CD4-positive, alpha-beta T cell treated with Interleukin-10 for 1 hour (primary cell): ENCODE results near the gene CYP46A1.

Experiments used
- DNase-seq: peaks from one replicate; pipeline ENCODE4 v3.0.0-alpha.2; 2020

Gene CYP46A1

DNA sequence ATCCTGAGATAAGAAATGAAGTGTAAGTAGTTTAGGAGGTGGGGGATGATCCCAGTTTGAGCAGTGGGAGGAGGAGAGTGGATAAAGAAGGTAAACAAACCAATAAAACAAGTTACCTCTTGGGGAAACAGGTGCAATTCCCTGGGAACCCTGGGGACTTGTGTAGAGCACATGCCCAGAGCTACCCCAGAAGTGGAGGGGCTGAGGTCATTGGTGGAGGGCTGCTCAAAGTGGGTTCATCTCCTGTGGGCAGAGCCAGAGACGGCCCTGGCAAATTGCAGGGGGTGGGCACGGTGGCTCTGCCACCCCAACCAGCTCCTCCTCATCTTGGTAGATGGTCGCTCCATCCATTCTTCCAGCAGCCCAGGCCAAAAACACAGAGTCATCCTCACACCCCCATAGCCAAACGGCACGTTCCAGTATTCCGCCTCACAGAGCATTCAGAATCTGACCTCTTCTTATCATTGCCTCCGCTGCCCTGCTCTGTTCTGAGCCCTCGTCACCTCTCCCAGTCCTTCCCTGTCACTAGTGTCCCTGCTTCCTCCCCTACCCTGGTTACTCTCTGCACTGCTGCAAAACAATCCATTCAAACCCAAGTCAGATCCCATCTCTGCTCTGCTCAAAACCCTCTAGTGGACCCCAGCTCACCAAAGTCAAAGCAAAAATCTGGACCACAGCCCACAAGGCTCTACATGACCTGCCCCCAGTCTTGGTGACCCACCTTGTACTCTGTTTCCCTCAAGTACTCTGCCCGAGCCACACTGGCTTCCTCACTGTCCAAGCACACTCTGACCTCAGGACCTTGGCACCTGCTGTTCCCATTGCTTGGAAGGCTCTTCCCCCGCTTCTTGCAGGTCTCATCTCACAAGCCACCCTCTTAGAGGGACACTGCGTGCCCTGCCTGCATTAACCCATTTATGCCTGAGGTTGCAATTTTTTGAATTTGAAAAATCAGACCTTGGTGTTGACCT lies 5.5 kb downstream of the CYP46A1 start:
- no peak for DNase-seq

DNA sequence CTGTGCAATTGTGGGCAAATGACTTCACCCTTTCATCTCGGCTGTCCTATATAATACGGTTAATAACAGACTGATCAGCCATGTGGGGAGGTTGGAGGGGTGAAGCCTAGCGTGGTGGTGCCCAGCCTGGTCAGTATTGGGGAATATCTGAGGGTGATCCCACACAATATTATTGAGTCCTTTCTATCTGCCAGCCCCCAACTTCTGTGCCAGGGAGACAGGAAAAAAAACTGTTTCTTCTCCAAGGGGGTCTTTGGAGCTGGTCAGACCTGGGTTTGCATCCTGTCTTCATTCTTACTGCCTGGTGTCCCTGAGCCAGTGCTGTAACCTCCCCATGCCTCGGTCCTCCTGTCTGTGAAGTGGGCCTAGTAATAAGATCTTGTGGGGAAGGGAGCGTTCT lies 6.5 kb downstream of the CYP46A1 start:
- DNase-seq: no peak

DNA sequence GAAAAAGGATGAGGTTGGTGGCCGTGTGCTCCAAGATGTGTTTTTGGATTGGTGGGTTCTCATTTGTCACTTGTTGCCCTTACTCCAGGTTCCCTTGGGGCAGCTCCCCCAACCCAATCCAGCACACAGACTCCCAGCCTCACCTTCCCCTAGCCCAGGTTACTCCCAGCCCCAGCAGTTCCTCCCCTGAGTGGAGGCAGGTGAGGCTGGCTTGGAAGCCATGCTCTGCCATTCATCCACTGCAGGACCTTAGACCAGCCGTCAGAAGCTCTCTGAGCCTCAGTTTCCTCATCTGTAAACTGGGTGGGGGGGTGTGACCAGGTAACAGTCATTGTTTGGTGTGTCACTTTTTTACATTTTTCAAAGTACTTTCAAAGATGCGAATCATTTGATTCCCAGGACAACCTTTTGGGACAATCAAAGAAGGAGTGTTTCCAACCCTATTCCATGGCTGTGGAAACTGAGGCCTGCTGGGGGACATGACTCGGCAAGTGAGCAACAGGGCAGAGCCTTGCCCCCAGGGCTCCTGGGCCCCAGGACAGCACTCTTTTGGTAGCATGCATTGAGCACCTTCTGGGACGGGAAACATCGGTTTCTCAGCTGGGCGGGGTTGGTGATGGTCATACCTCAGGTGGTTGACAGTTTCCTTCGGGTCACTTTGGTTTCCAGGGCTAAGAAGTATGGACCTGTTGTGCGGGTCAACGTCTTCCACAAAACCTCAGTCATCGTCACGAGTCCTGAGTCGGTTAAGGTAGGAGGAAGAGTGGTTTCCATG lies 7.2 kb downstream of the CYP46A1 start:
- DNase-seq: no peak

DNA sequence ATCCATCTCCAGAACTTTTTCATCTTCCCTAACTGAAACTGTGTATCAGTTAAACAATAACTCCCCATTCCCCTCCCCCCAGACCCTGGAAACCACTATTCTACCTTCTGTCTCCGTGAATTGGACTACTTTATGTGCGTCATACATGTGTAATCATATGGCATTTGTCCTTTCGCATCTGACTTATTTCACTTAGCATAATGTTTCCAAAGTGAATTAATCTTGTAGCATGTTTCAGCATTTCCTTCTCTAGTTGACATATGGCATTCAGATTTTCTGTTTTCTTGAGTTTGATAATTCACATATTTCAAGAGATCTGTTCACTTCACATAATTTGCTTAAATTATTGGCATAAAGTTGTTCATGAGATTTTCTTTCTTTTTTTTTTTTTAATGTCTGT lies 9.8 kb downstream of the CYP46A1 start:
- DNase-seq: no peak

DNA sequence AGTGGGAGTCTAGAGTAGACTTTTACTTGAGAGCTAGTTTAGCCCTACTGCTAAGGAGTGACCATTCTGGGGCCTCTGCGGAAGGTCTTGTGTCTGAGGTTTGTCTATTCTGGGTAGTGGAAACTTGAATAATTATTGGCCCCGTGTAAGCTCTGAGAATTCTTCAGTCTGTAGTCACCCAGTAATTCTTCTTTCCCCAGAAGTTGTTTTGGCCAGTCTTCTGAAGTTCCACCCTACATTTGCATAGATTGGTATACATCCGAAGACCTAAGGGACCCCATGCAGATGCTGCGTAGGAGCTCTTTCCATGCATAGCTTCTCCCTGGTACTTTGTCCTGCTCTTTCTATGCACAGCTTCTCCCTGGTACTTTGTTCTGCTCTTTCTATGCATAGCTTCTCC lies 12.8 kb downstream of the CYP46A1 start:
- DNase-seq: no peak

DNA sequence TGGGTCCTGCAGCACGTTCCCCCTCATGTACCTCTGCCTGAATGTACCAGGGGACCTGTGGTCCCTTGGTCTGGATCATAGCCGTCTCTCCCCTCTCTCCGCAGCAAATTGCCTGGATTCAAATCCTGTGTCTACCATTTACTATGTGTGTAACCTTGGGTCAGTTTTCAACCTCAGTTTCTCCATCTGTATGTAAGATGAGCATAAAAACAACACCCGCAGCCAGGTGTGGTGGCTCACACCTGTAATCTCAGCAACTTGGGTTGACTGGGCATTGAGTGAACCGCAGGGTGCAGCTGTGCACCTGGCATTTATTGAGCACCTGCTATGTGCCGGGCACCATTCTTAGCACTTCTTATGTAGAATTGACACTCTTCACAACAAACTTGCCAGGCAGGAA lies 14.1 kb downstream of the CYP46A1 start:
- no peak for DNase-seq

DNA sequence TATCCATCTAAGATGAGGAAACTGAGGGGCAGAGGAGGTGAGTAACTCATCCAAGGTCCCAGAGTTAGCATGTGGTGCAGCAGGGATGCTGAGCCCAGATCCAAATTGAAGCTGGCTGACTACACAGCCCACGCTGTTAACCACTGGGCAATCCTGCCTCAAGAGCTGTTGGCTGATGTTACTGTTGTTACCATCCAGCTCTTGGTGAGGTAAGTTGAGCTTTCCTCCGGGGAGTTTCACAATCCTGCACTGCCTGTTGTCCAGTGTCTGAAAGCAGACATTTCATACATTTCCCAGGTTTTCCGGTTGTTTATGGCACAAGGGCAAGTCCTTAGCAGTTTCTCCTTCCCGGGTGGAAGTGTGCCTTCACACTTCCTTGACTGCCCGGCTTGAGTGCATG lies 14.5 kb downstream of the CYP46A1 start:
- no peak for DNase-seq

DNA sequence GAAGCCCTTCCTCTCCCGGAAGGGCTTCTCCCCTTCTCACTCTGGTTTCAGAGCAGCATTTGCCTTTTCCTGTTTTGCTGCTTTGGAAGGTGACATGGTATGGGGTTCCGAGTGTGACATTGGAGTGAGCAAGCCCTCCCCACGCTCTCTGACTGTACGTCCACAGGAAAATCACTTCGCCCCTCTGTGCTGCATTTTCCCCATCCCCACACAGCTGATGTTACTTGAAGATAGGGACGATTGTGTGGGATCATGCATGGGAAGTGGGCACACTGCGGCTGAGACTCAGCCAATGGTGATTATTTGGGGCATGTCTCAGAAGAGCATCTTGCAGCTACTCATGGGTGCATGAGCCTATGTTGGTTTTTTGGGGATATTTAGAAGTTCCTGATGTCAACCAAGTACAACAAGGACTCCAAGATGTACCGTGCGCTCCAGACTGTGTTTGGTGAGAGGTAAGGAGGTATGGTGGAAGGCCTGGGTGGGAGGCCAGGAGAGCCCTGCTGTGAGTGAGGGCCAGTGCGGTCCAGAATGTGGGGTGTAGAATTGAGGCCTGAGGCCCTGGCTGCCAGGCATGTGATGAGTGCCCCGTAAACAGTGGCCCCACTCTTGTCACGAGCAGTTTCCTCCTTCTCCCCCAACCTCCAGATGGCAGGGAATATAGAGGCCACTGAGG lies 15.1 kb downstream of the CYP46A1 start:
- DNase-seq: no peak

DNA sequence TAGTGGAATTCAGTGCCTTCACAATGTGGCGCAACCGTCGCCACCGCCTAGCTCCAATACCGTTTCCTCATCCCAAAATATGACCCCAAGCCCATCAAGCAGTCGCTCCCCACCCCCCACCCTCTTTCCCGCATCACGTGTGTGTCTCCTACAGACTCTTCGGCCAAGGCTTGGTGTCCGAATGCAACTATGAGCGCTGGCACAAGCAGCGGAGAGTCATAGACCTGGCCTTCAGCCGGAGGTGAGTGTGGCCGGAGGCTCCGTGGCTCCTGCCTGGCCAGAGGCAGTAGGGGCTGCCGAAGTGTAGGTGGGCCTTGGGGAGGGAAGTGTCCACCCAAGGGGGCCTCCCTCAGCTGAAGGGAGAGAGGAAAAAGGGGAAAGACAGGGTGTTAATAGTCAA lies 15.8 kb downstream of the CYP46A1 start:
- no peak for DNase-seq

DNA sequence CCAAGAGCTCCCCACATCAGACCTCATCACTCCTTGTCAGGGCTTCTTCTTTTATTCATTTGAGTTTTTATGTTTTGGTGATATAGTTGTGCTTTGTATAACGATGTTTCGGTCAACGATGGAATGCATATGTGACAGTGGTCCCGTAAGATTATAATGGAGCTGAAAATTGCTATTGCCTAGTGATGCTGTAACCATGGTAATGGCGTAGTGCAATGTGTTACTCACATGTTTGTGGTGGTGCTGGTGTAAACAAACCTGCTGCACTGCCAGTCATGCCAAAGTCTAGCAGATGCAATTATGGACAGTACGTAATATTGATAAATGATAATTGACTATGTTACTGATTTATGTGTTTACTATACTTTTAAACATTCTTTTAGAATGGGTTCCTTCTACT lies 16.3 kb downstream of the CYP46A1 start:
- DNase-seq: no peak

DNA sequence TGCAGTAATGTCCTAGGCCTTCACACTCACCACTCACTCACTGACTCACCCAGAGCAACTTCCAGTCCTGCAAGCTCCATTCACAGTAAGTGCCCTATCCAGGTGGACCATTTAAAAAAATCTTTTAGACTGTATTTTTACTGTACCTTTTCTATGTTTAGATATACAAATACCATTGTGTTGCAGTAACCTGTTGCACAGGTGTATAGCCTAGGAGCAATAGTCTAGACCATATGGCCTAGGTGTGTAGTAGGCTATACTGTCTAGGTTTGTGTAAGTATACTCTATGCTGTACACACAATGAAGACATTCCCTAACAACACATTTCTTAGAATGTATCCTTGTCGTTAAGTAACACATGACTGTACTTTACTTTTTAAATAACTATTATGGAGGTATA lies 17.2 kb downstream of the CYP46A1 start:
- DNase-seq: no peak

DNA sequence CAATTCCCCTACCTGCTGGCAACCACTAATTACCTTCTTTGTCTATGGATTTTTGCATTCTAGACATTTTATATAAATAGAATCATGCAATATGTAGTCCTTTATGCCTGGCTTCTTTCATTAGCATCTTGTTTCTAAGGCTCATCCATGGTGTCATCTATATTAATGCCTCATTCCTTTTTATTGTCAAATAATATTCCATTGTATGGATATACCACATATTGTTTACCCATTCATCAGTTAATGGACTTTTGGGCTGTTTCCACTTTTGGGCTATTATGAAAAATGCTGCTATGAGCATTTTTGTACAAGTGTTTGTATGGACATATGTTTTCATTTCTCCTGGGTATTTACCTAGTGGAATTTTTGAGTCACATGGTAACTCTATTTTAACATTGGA lies 18.0 kb downstream of the CYP46A1 start:
- DNase-seq: no peak

DNA sequence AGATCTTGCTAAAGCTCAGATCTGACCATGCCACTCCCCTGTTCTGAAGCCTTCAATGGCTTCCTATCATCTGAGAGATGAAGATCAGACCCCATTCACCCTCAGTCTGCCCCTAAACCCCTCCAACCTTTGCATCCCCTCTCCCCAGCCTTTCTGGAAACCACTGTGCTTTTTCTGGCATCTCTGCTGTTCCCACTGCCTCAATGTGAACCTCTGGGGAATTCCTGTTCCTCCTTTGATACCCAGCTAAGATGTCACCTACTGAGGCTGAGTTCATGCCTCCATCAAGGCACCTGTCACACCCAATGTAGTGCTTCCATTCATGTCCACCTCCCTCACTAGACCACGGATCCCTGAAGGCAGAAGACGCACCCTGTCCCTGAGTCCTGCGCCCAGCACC lies 19.3 kb downstream of the CYP46A1 start:
- DNase-seq: no peak

DNA sequence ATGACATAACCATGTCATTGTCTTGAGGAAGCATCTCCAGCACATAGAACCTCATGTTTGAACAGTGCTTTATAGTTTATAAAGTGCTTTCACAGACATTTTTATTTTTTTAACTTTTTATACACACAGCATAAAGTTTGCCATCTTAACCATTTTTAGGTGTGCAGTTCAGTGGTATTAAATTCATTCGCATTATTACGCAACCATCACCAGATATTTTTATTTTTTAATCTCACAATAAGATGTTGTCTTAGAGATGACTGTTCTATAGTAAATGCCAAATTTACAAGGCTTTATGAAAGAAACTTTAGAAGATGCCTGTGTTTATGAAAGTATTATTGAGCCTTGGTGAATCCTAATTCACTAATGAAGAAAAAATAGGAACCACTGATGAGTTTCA lies 19.9 kb downstream of the CYP46A1 start:
- DNase-seq: no peak

DNA sequence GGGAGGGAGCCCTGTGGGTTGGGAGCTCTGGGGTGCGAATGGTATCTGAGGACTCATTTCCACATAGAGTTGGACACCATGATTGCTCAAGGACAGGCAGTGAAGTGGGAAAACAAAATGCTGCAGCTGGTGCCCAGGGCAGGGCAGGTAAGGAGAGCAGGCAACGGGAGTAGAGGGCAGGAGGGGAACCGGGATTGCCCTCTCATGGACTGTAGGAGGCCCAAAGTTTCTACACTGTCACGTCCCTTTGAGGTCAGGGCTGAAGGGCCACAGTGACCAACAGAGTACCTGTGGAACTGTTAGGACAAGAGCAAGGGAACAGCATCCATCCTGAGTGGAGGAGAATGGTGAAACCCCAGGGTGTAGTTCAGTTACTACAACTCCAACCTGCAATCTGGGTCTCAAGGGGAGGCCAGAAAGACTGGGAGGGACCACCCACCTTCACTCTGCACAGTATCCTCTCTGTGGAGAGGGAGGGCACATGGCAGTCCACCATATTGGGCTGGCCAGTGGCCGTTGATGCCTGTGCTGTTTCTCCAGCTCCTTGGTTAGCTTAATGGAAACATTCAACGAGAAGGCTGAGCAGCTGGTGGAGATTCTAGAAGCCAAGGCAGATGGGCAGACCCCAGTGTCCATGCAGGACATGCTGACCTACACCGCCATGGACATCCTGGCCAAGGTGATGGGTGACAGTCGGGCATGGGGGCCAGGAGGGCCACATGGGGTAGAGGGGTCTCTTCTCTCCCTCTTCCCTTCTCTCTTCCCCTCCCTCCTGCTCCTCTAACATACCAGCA lies 22.2 kb downstream of the CYP46A1 start:
- DNase-seq: no peak

DNA sequence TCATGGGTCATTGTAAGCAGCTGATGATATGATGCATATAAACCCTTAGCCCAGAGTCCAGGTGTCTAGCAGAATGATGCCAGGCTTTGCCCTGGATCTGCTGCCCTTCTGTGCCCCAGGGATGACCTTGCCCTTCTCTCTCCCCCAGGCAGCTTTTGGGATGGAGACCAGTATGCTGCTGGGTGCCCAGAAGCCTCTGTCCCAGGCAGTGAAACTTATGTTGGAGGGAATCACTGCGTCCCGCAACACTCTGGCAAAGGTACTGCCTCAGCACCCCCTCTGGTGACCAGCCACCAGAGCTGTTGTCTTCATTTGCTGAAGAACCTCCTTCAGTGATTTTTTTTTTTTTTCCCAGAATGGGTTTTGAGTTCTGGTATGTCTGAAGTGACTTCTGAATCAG lies 23.3 kb downstream of the CYP46A1 start:
- DNase-seq: no peak

DNA sequence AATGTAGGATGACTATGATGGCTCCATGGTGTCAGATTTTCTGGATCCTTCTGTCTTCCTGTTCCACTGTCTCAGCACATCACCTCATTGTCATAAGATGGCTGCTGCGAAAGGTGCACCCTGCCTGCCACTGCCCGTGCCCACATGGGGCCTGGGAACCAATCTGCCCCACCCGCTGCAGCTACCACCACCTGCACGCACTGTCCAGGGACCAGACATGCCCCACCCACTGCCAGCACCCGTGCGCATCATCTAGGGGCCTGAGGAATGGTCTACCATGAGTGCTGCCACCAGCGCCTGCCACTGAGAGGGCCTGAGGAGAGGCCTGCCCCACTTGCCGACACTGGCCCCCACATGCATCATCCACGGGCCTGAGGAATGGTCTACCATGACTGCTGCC lies 23.8 kb downstream of the CYP46A1 start:
- DNase-seq: no peak

DNA sequence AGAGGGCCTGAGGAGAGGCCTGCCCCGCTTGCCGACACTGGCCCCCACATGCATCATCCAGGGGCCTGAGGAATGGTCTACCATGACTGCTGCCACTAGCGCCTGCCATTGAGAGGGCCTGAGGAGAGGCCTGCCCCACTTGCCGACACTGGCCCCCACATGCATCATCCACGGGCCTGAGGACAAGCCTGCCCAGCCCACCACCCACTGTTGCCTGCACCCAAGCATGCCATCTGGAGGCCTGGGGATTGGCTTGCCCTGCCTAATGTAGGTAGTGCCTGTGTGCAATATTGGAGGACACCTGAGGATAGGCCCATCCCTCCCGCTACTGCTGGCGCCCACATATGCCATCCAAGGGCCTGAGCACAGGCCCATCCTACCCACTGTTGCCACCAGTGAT lies 24.4 kb downstream of the CYP46A1 start:
- DNase-seq: no peak

DNA sequence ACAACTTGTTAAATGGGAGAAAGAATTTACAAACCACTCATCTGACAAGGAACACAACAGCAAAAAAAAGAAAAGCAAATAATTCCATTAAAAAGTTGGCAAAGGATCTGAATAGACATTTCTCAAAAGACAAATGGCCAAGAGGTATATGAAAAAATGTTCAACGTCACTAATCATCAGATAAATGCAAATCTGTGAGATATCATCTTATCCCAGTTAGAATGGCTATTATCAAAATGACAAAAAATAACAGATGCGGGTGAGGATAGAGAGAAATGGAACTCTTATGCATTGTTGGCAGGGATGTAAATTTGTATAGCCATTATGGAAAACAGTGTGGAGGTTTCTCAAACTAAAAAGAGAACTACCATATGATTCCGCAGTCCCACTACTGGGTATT lies 29.9 kb downstream of the CYP46A1 start:
- DNase-seq: no peak

DNA sequence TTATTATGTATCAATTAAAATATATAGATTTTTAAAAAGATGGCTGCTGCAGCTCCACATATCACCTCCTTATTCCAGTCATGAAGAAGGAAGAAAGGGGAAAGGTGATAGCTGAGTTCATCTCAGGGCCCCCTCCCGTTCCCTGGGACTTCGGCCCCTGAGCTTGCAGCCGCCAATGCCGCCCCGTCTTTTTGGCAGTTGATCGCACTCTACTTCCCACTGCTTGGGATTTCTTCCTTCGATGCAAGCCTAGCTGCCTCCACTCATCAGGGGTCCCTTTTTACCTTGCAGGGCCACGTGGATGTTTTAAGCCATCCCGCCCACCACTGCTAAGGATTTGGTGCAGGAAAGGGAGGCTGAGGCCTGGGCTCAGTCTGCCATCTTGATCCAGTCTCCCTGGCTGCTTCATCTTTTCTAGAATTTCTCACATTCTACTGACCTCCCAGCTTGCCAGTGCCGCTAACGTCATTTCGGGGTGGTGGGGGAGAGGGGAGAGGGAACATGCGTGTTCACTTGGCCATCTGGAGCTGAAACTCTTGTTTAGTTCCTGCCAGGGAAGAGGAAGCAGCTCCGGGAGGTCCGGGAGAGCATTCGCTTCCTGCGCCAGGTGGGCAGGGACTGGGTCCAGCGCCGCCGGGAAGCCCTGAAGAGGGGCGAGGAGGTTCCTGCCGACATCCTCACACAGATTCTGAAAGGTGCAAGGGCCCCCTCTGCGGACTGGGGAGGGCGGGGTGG lies 31.3 kb downstream of the CYP46A1 start:
- no peak for DNase-seq

DNA sequence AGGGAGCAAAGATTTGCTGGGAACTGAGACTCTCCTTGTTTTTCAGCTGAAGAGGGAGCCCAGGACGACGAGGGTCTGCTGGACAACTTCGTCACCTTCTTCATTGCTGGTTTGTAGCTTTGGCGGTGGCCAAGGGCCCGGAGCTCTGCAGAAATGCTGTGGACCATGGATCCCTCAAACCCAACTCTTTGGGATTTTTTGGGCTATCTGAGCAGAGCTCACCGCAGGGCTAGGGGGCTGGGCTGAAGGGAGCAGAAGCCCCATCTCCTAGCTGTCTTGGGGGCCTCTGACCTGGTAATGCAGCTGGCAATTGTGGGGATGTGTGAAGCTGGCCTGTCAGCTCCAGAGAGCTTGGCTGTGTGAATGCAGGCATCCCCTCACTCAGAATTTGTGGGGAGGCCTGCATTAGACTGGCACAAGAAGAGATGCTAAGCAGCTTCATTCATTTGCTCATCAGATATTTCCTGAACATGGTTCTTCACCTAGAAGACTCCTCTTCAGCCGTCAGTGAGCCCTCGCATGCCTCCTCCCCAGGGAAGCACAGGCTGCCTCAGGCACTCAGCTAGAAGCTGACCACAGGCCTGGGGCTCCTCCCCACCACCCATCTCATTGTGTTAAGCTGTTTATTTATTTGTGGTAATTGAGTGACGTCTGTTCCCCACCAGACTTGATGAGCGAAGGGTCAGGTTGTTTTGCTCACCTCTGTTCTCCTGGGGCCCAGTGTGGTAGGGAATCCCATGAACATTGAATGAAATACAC lies 32.2 kb downstream of the CYP46A1 start:
- no peak for DNase-seq
